K562 (cell line): ENCODE results near the gene CARD10. TPM values are rescaled to one million over a fixed set of nuclear protein-coding genes. Genes with fewer than 3 reads are reported as not detected.

Experiments
- ATAC-seq: fragments of 200-7000 bp; cut with Tn5 transposase; 3 replicates; pipeline ENCODE4 v1.9.1; 2020; ENCODE audit warnings: moderate library complexity
- BruUV-seq: library from RNA; stranded (reverse); fragments of 400-500 nt; replicated peaks from 2 replicates; lab custom pipeline; 2021; lab: Mats Ljungman, UMichigan
- CTCF ChIA-PET: fragments of 300-600 bp; formaldehyde crosslinking; extraction: SDS; loops from one replicate; lab custom pipeline; 2021; ENCODE audit warnings: low intra/inter-chr PET ratio; lab: Yijun Ruan, JAX
- POLR2A ChIA-PET: fragments of 300-600, 350-650 bp; sonication (Branson Sonifier 250); formaldehyde crosslinking; extraction: SDS; loops from one replicate; lab custom pipeline; 2021; ENCODE audit warnings: antibody characterized with exemption, inconsistent platforms; lab: Yijun Ruan, JAX
- DNase-seq, 4 experiments: peaks; one replicate each; pipeline versions ENCODE4 v3.0.0 to v3.0.0-alpha.2; 2011 to 2018; ENCODE audit warnings: low spot score in 3 of 4, mixed read lengths in 3 of 4; ENCODE audit errors: extremely low read depth in 1 of 4
- FAIRE-seq: peaks from 2 replicates; lab custom pipeline; 2011; peaks lifted over from hg19 to GRCh38; lab: Jason Lieb, UNC
- H2AFZ ChIP-seq: 2 replicates; pipeline ENCODE4 v1.6.0; 2011; ENCODE audit warnings: low read depth, low read length, control low read depth, inconsistent platforms
- H3K27ac ChIP-seq: fragments of 200-600 bp; 3 replicates; pipeline ENCODE4 v1.8.0; 2011; ENCODE audit warnings: low read depth, mild to moderate bottlenecking, control low read depth, inconsistent platforms, low read length, moderate library complexity, mixed read lengths; ENCODE audit errors: extremely low read depth
- H3K27me3 ChIP-seq, 2 experiments: fragments of 300-600 bp in 1 of 2; 2 replicates in 1 of 2; 3 replicates in 1 of 2; pipeline versions ENCODE4 v1.6.0 to v1.8.0; 2011; ENCODE audit warnings: inconsistent platforms in 2 of 2, low read length in 2 of 2, mild to moderate bottlenecking in 1 of 2, mixed read lengths in 1 of 2, moderate library complexity in 1 of 2; ENCODE audit not compliant: control insufficient read depth in 2 of 2, insufficient read depth in 2 of 2
- H3K36me3 ChIP-seq: fragments of 300-600 bp; 3 replicates; pipeline ENCODE4 v1.8.0; 2011; ENCODE audit warnings: mild to moderate bottlenecking, low read length, inconsistent platforms; ENCODE audit not compliant: control insufficient read depth, insufficient read depth
- H3K4me1 ChIP-seq, 2 experiments: fragments of 200-600 bp in 1 of 2; replicated peaks in 1 of 2; 2 replicates in 1 of 2; 3 replicates in 1 of 2; pipeline versions ENCODE4 v1.5.1 to v1.8.0; 2011; ENCODE audit warnings: inconsistent platforms in 2 of 2, low read length in 2 of 2, mild to moderate bottlenecking in 1 of 2, mixed read lengths in 1 of 2, moderate library complexity in 1 of 2; ENCODE audit not compliant: control insufficient read depth in 2 of 2, insufficient read depth in 2 of 2
- H3K4me2 ChIP-seq: 2 replicates; pipeline ENCODE4 v1.6.1; 2011; ENCODE audit warnings: low read length, control low read depth, inconsistent platforms, mixed read lengths; ENCODE audit not compliant: insufficient read depth
- H3K4me3 ChIP-seq: fragments of 200-600 bp; sonication (generic), shearing (Covaris generic); 2 replicates; pipeline ENCODE4 v1.5.1; 2016; ENCODE audit warnings: control low read depth, inconsistent platforms
- H3K79me2 ChIP-seq: fragments of 200-600 bp; 3 replicates; pipeline ENCODE4 v1.8.0; 2011; ENCODE audit warnings: low read length, inconsistent platforms; ENCODE audit not compliant: control insufficient read depth, insufficient read depth
- H3K9ac ChIP-seq, 2 experiments: 2 replicates each; pipeline versions ENCODE4 v1.6.0 to v1.6.1; 2011; ENCODE audit warnings: low read depth in 2 of 2, low read length in 2 of 2, control low read depth in 1 of 2, inconsistent platforms in 1 of 2, mild to moderate bottlenecking in 1 of 2, mixed read lengths in 1 of 2; ENCODE audit not compliant: insufficient read depth in 1 of 2
- H3K9me1 ChIP-seq: one replicate; pipeline ENCODE4 v1.6.0; 2011; ENCODE audit warnings: inconsistent platforms, mild to moderate bottlenecking, low read length, moderate library complexity; ENCODE audit not compliant: control insufficient read depth, insufficient read depth
- H3K9me3 ChIP-seq: replicated peaks from 2 replicates; pipeline ENCODE4 v1.5.1; 2011; ENCODE audit warnings: low read depth, low read length, inconsistent platforms; ENCODE audit not compliant: control insufficient read depth, insufficient read depth
- H4K20me1 ChIP-seq: replicated peaks from 2 replicates; pipeline ENCODE4 v1.6.1; 2011; ENCODE audit warnings: low read length, inconsistent platforms, mixed read lengths; ENCODE audit not compliant: control insufficient read depth, insufficient read depth
- AFF4 ChIP-seq: sonication (generic); formaldehyde crosslinking; IDR thresholded peaks from 2 replicates; pipeline ENCODE4 v1.8.0; 2023; ENCODE audit warnings: mild to moderate bottlenecking, missing genetic modification reagents
- EHMT2 ChIP-seq: fragments of 450-650 bp; IDR thresholded peaks from 2 replicates; pipeline ENCODE4 v1.6.1; 2018; ENCODE audit warnings: antibody characterized with exemption
- HCFC1 ChIP-seq: IDR thresholded peaks from 2 replicates; pipeline ENCODE4 v1.6.1; 2012; ENCODE audit warnings: low read depth, low read length, improper control_type of control experiment
- HLTF ChIP-seq: fragments of 450-650 bp; IDR thresholded peaks from 2 replicates; pipeline ENCODE4 v1.6.1; 2016
- HMGN3 ChIP-seq: IDR thresholded peaks from 2 replicates; pipeline ENCODE4 v1.6.1; 2011; ENCODE audit warnings: borderline replicate concordance, low read depth, mild to moderate bottlenecking, mixed read lengths, low read length; ENCODE audit not compliant: insufficient read length; ENCODE audit errors: extremely low read depth
- TARDBP ChIP-seq: fragments of 450-650 bp; IDR thresholded peaks from 2 replicates; pipeline ENCODE4 v1.6.1; 2016
- TBL1XR1 ChIP-seq, 2 experiments: IDR thresholded peaks; 2 replicates each; pipeline ENCODE4 v1.6.1; 2012; ENCODE audit warnings: improper control_type of control experiment in 2 of 2, low read length in 2 of 2, mild to moderate bottlenecking in 1 of 2
- TCF7 ChIP-seq: sonication (generic); IDR thresholded peaks from 2 replicates; pipeline ENCODE4 v1.6.1; 2016; ENCODE audit warnings: antibody characterized with exemption, borderline replicate concordance
- TCFL5 ChIP-seq: fragments of 250-450 bp; sonication (Bioruptor Pico); conservative IDR thresholded peaks from 2 replicates; pipeline ENCODE4 v1.6.1; 2021; ENCODE audit warnings: mild to moderate bottlenecking, moderate library complexity, matching md5 sums
- ZBTB17 ChIP-seq: fragments of 450-650 bp; formaldehyde crosslinking; IDR thresholded peaks from 2 replicates; pipeline ENCODE4 v1.4.0; 2020; ENCODE audit warnings: mild to moderate bottlenecking
- WGBS: fragments of 100-300 bp; shearing (Covaris generic); methylation state at CpG from one replicate; pipeline ENCODE4 v1.1.6; 2016; ENCODE audit warnings: low coverage, mixed read lengths; ENCODE audit not compliant: insufficient coverage; ENCODE audit errors: missing lambda C conversion rate; 5-methylcytosine and 5-hydroxymethylcytosine counted together
- in situ Hi-C: fragments of 300-500 bp; cut with MboI; formaldehyde crosslinking; loops from 4 replicates; pipeline ENCODE4 v1.15.0; 2018; ENCODE audit warnings: inconsistent platforms, mixed read lengths
- intact Hi-C: fragments of 100-400 bp; cut with micrococcal nuclease; formaldehyde crosslinking; loops from 2 replicates; pipeline ENCODE4 v1.14.2; 2022
- polyA plus RNA-seq, 8 experiments: library from polyadenylated mRNA; depleted of rRNA in 4 of 8; stranded (reverse) in 5 of 8; unstranded in 3 of 8; fragments of >200 nt; fragmentation: Nextera tagmentation in 2 of 8; fragmentation: Illumina TruSeq in 1 of 8; extraction: Ambion mirVana in 2 of 8; extraction: Trizol in 1 of 8; gene quantifications; 2 replicates each; pipeline versions ENCODE4 v1.2.1 to v1.2.3, GENCODE V29; 2011 to 2014; ENCODE audit warnings: inconsistent platforms in 1 of 8, missing spikeins in 1 of 8
- total RNA-seq, 7 experiments: library from RNA; depleted of rRNA in 6 of 7; stranded (reverse); fragments of >200 nt in 6 of 7; fragmentation: Illumina TruSeq in 2 of 7; extraction: Trizol in 2 of 7; gene quantifications; 2 replicates each; pipeline versions ENCODE4 v1.2.1 to v1.2.3, GENCODE V29; 2011 to 2021; ENCODE audit warnings: low replicate concordance in 1 of 7

CARD10 gene
- total and polyA plus RNA-seq, 9 of the 15 experiments (the other 6 are each of a cell fraction or from before 2014, with no cell fraction given): 0.13 to 5.8 (median 1.6) TPM

- H3K36me3 ChIP-seq: peaks cover 58% of the 10 kb centered on the region; the same call in 2 of the 3 replicates
- DNase-seq (no peak), FAIRE-seq (no peak), ATAC-seq (no peak)
- CTCF ChIA-PET: no interaction called here
- peaks cover 29 to 63% of the 10 kb centered on the region in 2 experiments for H3K4me1 ChIP-seq
- no peak overlapping the region for H2AFZ ChIP-seq
- H3K4me3 ChIP-seq: no peak overlapping the region
- BruUV-seq: no TSS peak
- H4K20me1 ChIP-seq: peaks cover 59% of the 10 kb centered on the region
- no peak overlapping the region for H3K9ac ChIP-seq
- intact Hi-C loops (no loop called here), in situ Hi-C loops (no loop called here)
- no peaks in the 10 kb centered on the region for H3K27me3 ChIP-seq
- H3K9me3 ChIP-seq: no peaks in the 10 kb centered on the region
- WGBS: 90% methylated on average over 12 of the region's 17 CpGs
- no peak overlapping the region for H3K27ac ChIP-seq
- POLR2A ChIA-PET: interaction anchor here (0.6 to 3.0 kb wide), 5 partner anchors 9 to 186 kb away, joined by 3 to 17 read pairs (median 6); no protein-coding TSS in a partner anchor
- H3K9me1 ChIP-seq: peaks cover 8% of the 10 kb centered on the region
- peaks cover 64% of the 10 kb centered on the region for H3K79me2 ChIP-seq
- H3K4me2 ChIP-seq: no peak overlapping the region
- no peak for TF ChIP-seq TCF7
- TF ChIP-seq EHMT2: no peak
- no peak for TF ChIP-seq TARDBP
- no peak for TF ChIP-seq TBL1XR1 (IDR thresholded peaks at IDR 0.05; ENCODE audit: low read length in 2 of 2)
- no peak for TF ChIP-seq HCFC1
- TF ChIP-seq AFF4 (CRISPR knock-in tag): no peak
- no peak for TF ChIP-seq ZBTB17
- TF ChIP-seq TCFL5: no peak
- TF ChIP-seq HMGN3: no peak
- no peak for TF ChIP-seq HLTF
Observed at GRCh38 chr22:37565830-37566229, 46.6 kb upstream of the CARD10 start.
